B cell (primary cell): ENCODE results near the gene GPR89B. TPM values are rescaled to one million over a fixed set of nuclear protein-coding genes. Genes with fewer than 3 reads are reported as not detected.

Experiments
- polyA plus RNA-seq: library from polyadenylated mRNA; depleted of rRNA; stranded (reverse); fragments of >200 nt; gene quantifications from 2 replicates; pipeline ENCODE4 v1.2.3, GENCODE V29; 2012
- small RNA-seq: library from RNA; depleted of rRNA; stranded (forward); fragments of <200 nt; gene quantifications from one replicate; pipeline ENCODE3, GENCODE V24; 2012; ENCODE audit warnings: low replicate concordance, low read depth; ENCODE audit not compliant: insufficient read length
- total RNA-seq, 2 donors: library from RNA; stranded (reverse); fragments of 120-200 nt in 1 of 2; gene quantifications; 1 replicate in 1 of 2; 2 replicates in 1 of 2; pipeline versions ENCODE4 v1.2.3 to v1.2.4, GENCODE V29; 2013 to 2022

Gene GPR89B
- total and polyA plus RNA-seq, 2 donors (not counting 1 experiment from before 2014, with no cell fraction given): 20.5 to 20.8 TPM

Small RNA genes within 50 kb of the gene (small RNA-seq; reads per million reads assigned to genes)
- not detected for gene RNU1-129P
- 30.6 reads per million, percentile 92 among the genes with 10 or more reads in this experiment for gene RNVU1-7

Other genes with a start within 250 kb of the GPR89B start
- not detected in 2 replicates for gene GJA5, start 167.8 kb upstream of the GPR89B start, total RNA-seq
- gene GJA5, start 167.8 kb upstream of the GPR89B start, polyA plus RNA-seq: not detected in 2 replicates
- not detected in 2 replicates for gene GJA8, start 25.6 kb upstream of the GPR89B start, total RNA-seq
- gene GJA8, start 25.6 kb upstream of the GPR89B start, polyA plus RNA-seq: not detected in 2 replicates
- gene NBPF11, start 223.9 kb downstream of the GPR89B start, total RNA-seq: 48.5 and 49.8 TPM in 2 replicates
- 26.8 and 29.2 TPM in 2 replicates for gene NBPF11, start 223.9 kb downstream of the GPR89B start, polyA plus RNA-seq